H9 (cell line): ENCODE data around the gene PRPF38B. TPM values are rescaled to one million over a fixed set of nuclear protein-coding genes. Genes with fewer than 3 reads are reported as not detected.

Source experiments
- DNase-seq: peaks from one replicate; pipeline ENCODE4 v3.0.0-alpha.2; 2017
- H2AFZ ChIP-seq: one replicate; pipeline ENCODE4 v1.6.1; 2013; ENCODE audit warnings: mild to moderate bottlenecking, low read length, control low read depth, moderate library complexity
- H2AK5ac ChIP-seq: 2 replicates; pipeline ENCODE4 v1.6.1; 2013; ENCODE audit warnings: low read length, control low read depth, mixed read lengths; ENCODE audit not compliant: insufficient read length
- H2BK120ac ChIP-seq: one replicate; pipeline ENCODE4 v1.6.1; 2013; ENCODE audit warnings: low read depth, mild to moderate bottlenecking, low read length, control low read depth, inconsistent platforms; ENCODE audit not compliant: poor library complexity, severe bottlenecking
- H2BK12ac ChIP-seq: 2 replicates; pipeline ENCODE4 v1.6.1; 2013; ENCODE audit warnings: low read length, control low read depth, mixed read lengths, low read depth; ENCODE audit not compliant: insufficient read length
- H2BK15ac ChIP-seq: 2 replicates; pipeline ENCODE4 v1.6.1; 2013; ENCODE audit warnings: low read depth, low read length, control low read depth
- H2BK20ac ChIP-seq: one replicate; pipeline ENCODE4 v1.6.1; 2013; ENCODE audit warnings: low read depth, mild to moderate bottlenecking, low read length, control low read depth, inconsistent platforms; ENCODE audit not compliant: poor library complexity, severe bottlenecking
- H2BK5ac ChIP-seq: 2 replicates; pipeline ENCODE4 v1.6.1; 2013; ENCODE audit warnings: low read length, control low read depth, mixed read lengths; ENCODE audit not compliant: insufficient read length
- H3K14ac ChIP-seq: 2 replicates; pipeline ENCODE4 v1.6.1; 2013; ENCODE audit warnings: low read length, control low read depth; ENCODE audit not compliant: insufficient read depth
- H3K18ac ChIP-seq: 2 replicates; pipeline ENCODE4 v1.6.1; 2013; ENCODE audit warnings: low read depth, mild to moderate bottlenecking, mixed read lengths, low read length, control low read depth; ENCODE audit not compliant: insufficient read length
- H3K23ac ChIP-seq: 2 replicates; pipeline ENCODE4 v1.6.1; 2013; ENCODE audit warnings: low read length, control low read depth, mixed read lengths, low read depth; ENCODE audit not compliant: insufficient read length
- H3K23me2 ChIP-seq: 2 replicates; pipeline ENCODE4 v1.6.1; 2013; ENCODE audit warnings: low read depth, mild to moderate bottlenecking, mixed read lengths, low read length, control low read depth; ENCODE audit not compliant: insufficient read length, poor library complexity, severe bottlenecking
- H3K27ac ChIP-seq: 2 replicates; pipeline ENCODE4 v1.5.1; 2013; ENCODE audit warnings: low read length, control low read depth, mixed read lengths, low read depth; ENCODE audit not compliant: insufficient read length
- H3K27me3 ChIP-seq: 2 replicates; pipeline ENCODE4 v1.6.1; 2013; ENCODE audit warnings: low read length, control low read depth, inconsistent platforms; ENCODE audit not compliant: insufficient read depth
- H3K4ac ChIP-seq: 2 replicates; pipeline ENCODE4 v1.6.1; 2013; ENCODE audit warnings: low read depth, mild to moderate bottlenecking, control low read depth, inconsistent platforms, low read length, moderate library complexity
- H3K4me1 ChIP-seq: 2 replicates; pipeline ENCODE4 v1.6.1; 2013; ENCODE audit warnings: low read length, control low read depth, inconsistent platforms; ENCODE audit not compliant: insufficient read depth
- H3K4me2 ChIP-seq: 2 replicates; pipeline ENCODE4 v1.6.1; 2013; ENCODE audit warnings: low read length, control low read depth, mixed read lengths; ENCODE audit not compliant: insufficient read length, insufficient read depth
- H3K56ac ChIP-seq: 2 replicates; pipeline ENCODE4 v1.6.1; 2013; ENCODE audit warnings: low read depth, mild to moderate bottlenecking, mixed read lengths, low read length, control low read depth; ENCODE audit not compliant: insufficient read length
- H3K79me1 ChIP-seq: 2 replicates; pipeline ENCODE4 v1.6.1; 2013; ENCODE audit warnings: low read depth, mild to moderate bottlenecking, moderate library complexity, low read length, control low read depth, inconsistent platforms; ENCODE audit not compliant: insufficient read depth, poor library complexity, severe bottlenecking
- H3K79me2 ChIP-seq: 2 replicates; pipeline ENCODE4 v1.6.1; 2013; ENCODE audit warnings: low read length, control low read depth, inconsistent platforms; ENCODE audit not compliant: insufficient read depth
- H3K9ac ChIP-seq: 2 replicates; pipeline ENCODE4 v1.6.1; 2013; ENCODE audit warnings: low read length, control low read depth, mixed read lengths; ENCODE audit not compliant: insufficient read length; ENCODE audit errors: extremely low read depth
- H3K9me3 ChIP-seq: one replicate; pipeline ENCODE4 v1.6.1; 2013; ENCODE audit warnings: low read depth, low read length, inconsistent platforms; ENCODE audit not compliant: control insufficient read depth
- H3T11ph ChIP-seq: one replicate; pipeline ENCODE4 v1.6.1; 2013; ENCODE audit warnings: mild to moderate bottlenecking, low read length, control low read depth, inconsistent platforms
- H4K20me1 ChIP-seq: one replicate; pipeline ENCODE4 v1.6.1; 2013; ENCODE audit not compliant: control insufficient read depth, insufficient read length, insufficient read depth
- H4K5ac ChIP-seq: 2 replicates; pipeline ENCODE4 v1.6.1; 2013; ENCODE audit warnings: low read depth, mild to moderate bottlenecking, mixed read lengths, low read length, control low read depth; ENCODE audit not compliant: insufficient read length
- H4K8ac ChIP-seq: replicated peaks from 2 replicates; pipeline ENCODE4 v1.6.1; 2013; ENCODE audit warnings: low read length, control low read depth, mixed read lengths, low read depth; ENCODE audit not compliant: insufficient read length
- H4K91ac ChIP-seq: 2 replicates; pipeline ENCODE4 v1.6.1; 2013; ENCODE audit warnings: low read depth, mild to moderate bottlenecking, moderate library complexity, mixed read lengths, low read length, control low read depth; ENCODE audit not compliant: insufficient read length
- H3K27ac Mint-ChIP-seq, 3 experiments: 2 replicates in 2 of 3; 3 replicates in 1 of 3; pipeline ENCODE4 v1.8.0; 2020 to 2021; ENCODE audit warnings: mixed read lengths in 3 of 3, mild to moderate bottlenecking in 1 of 3, moderate library complexity in 1 of 3
- H3K27me3 Mint-ChIP-seq: 2 replicates; pipeline ENCODE4 v1.8.0; 2021; ENCODE audit warnings: low read depth, mild to moderate bottlenecking, moderate library complexity, mixed read lengths
- H3K36me3 Mint-ChIP-seq, 3 experiments: 2 replicates in 2 of 3; 3 replicates in 1 of 3; pipeline ENCODE4 v1.8.0; 2020 to 2021; ENCODE audit warnings: low read depth in 3 of 3, mixed read lengths in 3 of 3; ENCODE audit not compliant: insufficient read depth in 1 of 3
- H3K4me1 Mint-ChIP-seq, 2 experiments: 2 replicates each; pipeline ENCODE4 v1.8.0; 2020; ENCODE audit warnings: mixed read lengths in 2 of 2
- H3K4me3 Mint-ChIP-seq, 2 experiments: 2 replicates in 1 of 2; 3 replicates in 1 of 2; pipeline ENCODE4 v1.8.0; 2020 to 2021; ENCODE audit warnings: mild to moderate bottlenecking in 2 of 2, mixed read lengths in 2 of 2, moderate library complexity in 1 of 2
- H3K9me3 Mint-ChIP-seq, 2 experiments: 2 replicates in 1 of 2; 3 replicates in 1 of 2; pipeline ENCODE4 v1.8.0; 2020; ENCODE audit warnings: mild to moderate bottlenecking in 2 of 2, mixed read lengths in 2 of 2, moderate library complexity in 1 of 2
- CTCF ChIP-seq: fragments of 200-600 bp; sonication (generic); conservative IDR thresholded peaks from 3 replicates; pipeline ENCODE4 v1.8.0; 2021; ENCODE audit warnings: antibody characterized with exemption, mild to moderate bottlenecking
- WGBS: extraction: QIAGEN DNeasy Blood & Tissue Kit; methylation state at CpG from one replicate; pipeline ENCODE4 v1.1.7; 2013; ENCODE audit warnings: missing lambda C conversion rate, low lambda C conversion rate, mixed read lengths; ENCODE audit not compliant: insufficient read length; ENCODE audit errors: extremely low coverage; 5-methylcytosine and 5-hydroxymethylcytosine counted together
- total RNA-seq: library from RNA; stranded (reverse); gene quantifications from 2 replicates; pipeline ENCODE4 v1.2.1, GENCODE V29; 2021

PRPF38B gene
- total RNA-seq, 1 experiment from 2014 or later: 60.0 TPM

- no peak overlapping the region for H3K4me3 Mint-ChIP-seq
- no peak overlapping the region for H3T11ph ChIP-seq
- no peaks in the 10 kb centered on the region for H3K79me2 ChIP-seq
- no peaks in the 10 kb centered on the region for H3K79me1 ChIP-seq
- no peak for DNase-seq
- no peak overlapping the region for H3K9ac ChIP-seq
- no peak overlapping the region for H2BK20ac ChIP-seq
- no peak overlapping the region for H2BK15ac ChIP-seq
- peaks cover 12 to 14% of the 10 kb centered on the region in 2 experiments for H3K4me1 Mint-ChIP-seq
- no peak overlapping the region for H3K4ac ChIP-seq
- no peak for TF ChIP-seq CTCF
- no peak overlapping the region for H3K23ac ChIP-seq
- no peak overlapping the region for H4K5ac ChIP-seq
- H4K91ac ChIP-seq: no peak overlapping the region
- H4K8ac ChIP-seq: no peak overlapping the region
- H3K56ac ChIP-seq: no peak overlapping the region
- H3K4me2 ChIP-seq: no peak overlapping the region
- H3K27me3 ChIP-seq: no peaks in the 10 kb centered on the region
- no peak overlapping the region for H3K27ac Mint-ChIP-seq
- H2BK12ac ChIP-seq: no peak overlapping the region
- no peak overlapping the region for H2BK5ac ChIP-seq
- no peaks in the 10 kb centered on the region for H3K9me3 ChIP-seq
- no peaks in the 10 kb centered on the region for H3K23me2 ChIP-seq
- H3K27me3 Mint-ChIP-seq: peaks cover 10% of the 10 kb centered on the region
- no peaks in the 10 kb centered on the region for H3K4me1 ChIP-seq
- no peaks in the 10 kb centered on the region for H3K36me3 Mint-ChIP-seq
- no peak overlapping the region for H2AK5ac ChIP-seq
- H2BK120ac ChIP-seq: no peak overlapping the region
- WGBS: no CpG with 5 or more reads among the region's 6 CpGs
- peak overlapping the region; percentile 36; the same call in 1 of the 2 replicates for H3K14ac ChIP-seq
- H3K27ac ChIP-seq: no peak overlapping the region
- no peaks in the 10 kb centered on the region for H4K20me1 ChIP-seq
- H2AFZ ChIP-seq: no peak overlapping the region
- H3K9me3 Mint-ChIP-seq: no peaks in the 10 kb centered on the region
- H3K18ac ChIP-seq: no peak overlapping the region
These were observed 50.1 kb downstream of the PRPF38B start for GRCh38 chr1:108742253-108742652.
